SU-DHL-6 (cell line): ENCODE measurements around the gene RBFOX2.
A peak's percentile ranks its signal among the peaks of the same experiment; 100 is the strongest.

ENCODE experiments used
- H2AFZ ChIP-seq: fragments of 200-600 bp; sonication (generic); 2 replicates; pipeline ENCODE4 v1.6.1; 2014; ENCODE audit warnings: low read depth, mild to moderate bottlenecking, moderate library complexity, mixed read lengths, antibody characterized with exemption, low read length; ENCODE audit not compliant: severe bottlenecking
- H3F3A ChIP-seq: fragments of 200-600 bp; shearing (Covaris generic); 2 replicates; pipeline ENCODE4 v1.6.0; 2016; ENCODE audit warnings: antibody characterized with exemption, mild to moderate bottlenecking; ENCODE audit not compliant: insufficient read depth
- H3K27ac ChIP-seq: fragments of 200-600 bp; sonication (generic); 2 replicates; pipeline ENCODE4 v1.5.1; 2016; ENCODE audit warnings: low read depth, mild to moderate bottlenecking, low read length, moderate library complexity, mixed read lengths
- H3K27me3 ChIP-seq: fragments of 200-600 bp; sonication (generic), shearing (Covaris generic); 2 replicates; pipeline ENCODE4 v1.6.0; 2014; ENCODE audit warnings: mild to moderate bottlenecking, low read length
- H3K36me3 ChIP-seq: fragments of 200-600 bp; sonication (generic); 2 replicates; pipeline ENCODE4 v1.6.1; 2014; ENCODE audit warnings: mild to moderate bottlenecking, low read length, mixed read lengths
- H3K4me2 ChIP-seq: fragments of 300-600, 200-600 bp; shearing (Covaris generic), sonication (generic); 2 replicates; pipeline ENCODE4 v1.6.0; 2014; ENCODE audit warnings: low read length, low read depth, mild to moderate bottlenecking; ENCODE audit not compliant: poor library complexity, severe bottlenecking
- H3K4me3 ChIP-seq: fragments of 200-600 bp; sonication (generic); 2 replicates; pipeline ENCODE4 v1.5.1; 2014; ENCODE audit warnings: antibody characterized with exemption, low read length, mild to moderate bottlenecking, mixed read lengths; ENCODE audit not compliant: insufficient read depth, poor library complexity, severe bottlenecking
- H3K79me2 ChIP-seq: fragments of 200-600 bp; sonication (generic); 2 replicates; pipeline ENCODE4 v1.6.1; 2014; ENCODE audit warnings: mild to moderate bottlenecking, low read length, moderate library complexity; ENCODE audit not compliant: insufficient read depth
- H3K9ac ChIP-seq: fragments of 200-600 bp; sonication (generic); 2 replicates; pipeline ENCODE4 v1.7.0; 2014; ENCODE audit warnings: mild to moderate bottlenecking, low read length
- H3K9me2 ChIP-seq: fragments of 200-600 bp; sonication (generic); replicated peaks from 2 replicates; pipeline ENCODE4 v1.6.1; 2014; ENCODE audit warnings: low read length; ENCODE audit not compliant: insufficient read depth
- H3K9me3 ChIP-seq: fragments of 200-600 bp; sonication (generic); 2 replicates; pipeline ENCODE4 v1.6.1; 2014; ENCODE audit warnings: low read length, mixed read lengths; ENCODE audit not compliant: insufficient read depth
- H4K20me1 ChIP-seq: fragments of 200-600 bp; sonication (generic); 2 replicates; pipeline ENCODE4 v1.6.1; 2014; ENCODE audit warnings: low read depth, mild to moderate bottlenecking, antibody characterized with exemption, low read length, moderate library complexity, mixed read lengths
- EZH2phosphoT487 ChIP-seq: fragments of 200-600 bp; sonication (generic), shearing (Covaris generic); conservative IDR thresholded peaks from 2 replicates; pipeline ENCODE4 v1.6.1; 2018; ENCODE audit warnings: mild to moderate bottlenecking, antibody characterized with exemption, low read length, moderate library complexity, mixed read lengths
- TF ChIP-seq, protein P1 (sequence below): fragments of 200-600 bp; sonication (generic); IDR thresholded peaks from one replicate; pipeline ENCODE4 v1.5.1; 2017; ENCODE audit warnings: antibody characterized with exemption, mild to moderate bottlenecking, low read length, moderate library complexity; ENCODE audit not compliant: insufficient read depth, poor library complexity, severe bottlenecking

Gene RBFOX2, protein sequence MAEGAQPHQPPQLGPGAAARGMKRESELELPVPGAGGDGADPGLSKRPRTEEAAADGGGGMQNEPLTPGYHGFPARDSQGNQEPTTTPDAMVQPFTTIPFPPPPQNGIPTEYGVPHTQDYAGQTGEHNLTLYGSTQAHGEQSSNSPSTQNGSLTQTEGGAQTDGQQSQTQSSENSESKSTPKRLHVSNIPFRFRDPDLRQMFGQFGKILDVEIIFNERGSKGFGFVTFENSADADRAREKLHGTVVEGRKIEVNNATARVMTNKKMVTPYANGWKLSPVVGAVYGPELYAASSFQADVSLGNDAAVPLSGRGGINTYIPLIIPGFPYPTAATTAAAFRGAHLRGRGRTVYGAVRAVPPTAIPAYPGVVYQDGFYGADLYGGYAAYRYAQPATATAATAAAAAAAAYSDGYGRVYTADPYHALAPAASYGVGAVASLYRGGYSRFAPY

DNA sequence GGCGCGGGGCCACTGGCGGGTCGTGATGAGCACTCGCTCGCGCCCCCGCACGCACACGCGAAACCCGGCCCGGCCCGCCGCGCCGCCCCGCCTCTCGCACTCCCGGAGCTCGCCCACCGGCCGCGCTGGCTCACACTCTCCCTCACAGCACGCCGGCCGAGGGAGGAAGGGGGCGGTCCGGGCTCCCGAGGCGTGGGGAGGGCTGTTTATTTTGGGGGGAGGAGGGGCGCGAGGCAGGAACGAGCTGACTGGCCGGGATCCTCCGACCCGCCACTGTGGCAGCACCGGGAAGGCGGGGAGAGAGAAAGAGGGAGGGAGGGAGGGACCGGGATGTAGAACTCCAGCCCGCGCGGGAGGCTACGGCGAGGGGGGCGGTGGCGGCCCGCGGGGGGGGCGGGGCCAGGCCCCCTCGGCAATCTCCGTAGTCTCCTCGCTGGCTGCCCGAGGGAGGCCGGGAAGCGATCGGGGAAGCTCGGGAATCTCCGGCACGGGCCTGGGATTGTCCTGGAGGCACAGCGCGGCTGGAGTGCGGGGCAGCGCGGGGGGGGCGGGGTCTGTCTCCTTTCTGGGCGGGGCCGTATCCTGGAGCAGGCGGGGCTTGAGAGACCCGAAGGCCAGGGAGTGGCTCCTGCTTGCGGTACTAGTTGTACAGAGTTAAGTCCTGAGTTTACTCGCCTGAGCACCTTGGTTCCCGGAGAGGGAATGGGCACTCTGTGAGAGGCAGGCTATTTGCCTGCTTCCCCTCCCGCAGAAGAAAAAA is at the start of gene RBFOX2:
TSS of gene RBFOX2 (minus strand) at position 179 of the 760 bp plus-strand sequence. CDS start 399 bp downstream, outside the sequence.
- H3K9ac ChIP-seq: peak within 1 kb of the TSS; percentile 59

DNA sequence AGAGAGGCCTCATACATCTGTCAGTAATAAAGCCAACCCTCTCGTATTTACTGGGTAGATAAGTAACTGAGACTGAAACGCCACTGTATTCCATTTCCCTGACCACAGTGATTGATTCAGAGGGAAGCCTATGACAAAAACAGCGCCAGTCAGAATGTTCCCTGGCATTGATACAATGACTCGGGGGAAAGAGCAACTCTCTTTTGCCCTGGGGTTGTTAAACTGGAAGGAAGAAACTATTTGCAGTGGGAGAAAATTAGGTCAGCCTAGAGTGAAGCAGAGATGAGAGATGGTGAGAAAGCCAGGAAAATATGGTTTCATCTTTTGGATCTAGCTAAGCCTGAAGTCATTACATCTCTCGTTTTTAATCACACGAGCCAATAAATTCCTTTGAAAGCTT is 48.6 kb upstream of the RBFOX2 start:
- Histone ChIP-seq H3F3A (no peaks in the 10 kb centered on the region), H3K36me3 (no peaks in the 10 kb centered on the region), H3K27ac (no peak overlapping the region), H3K9ac (no peak overlapping the region), H3K9me2 (no peaks in the 10 kb centered on the region), H3K4me2 (no peak overlapping the region), H3K4me3 (no peak overlapping the region), H2AFZ (no peak overlapping the region), H3K9me3 (no peaks in the 10 kb centered on the region), H3K27me3 (no peaks in the 10 kb centered on the region), H3K79me2 (no peaks in the 10 kb centered on the region), H4K20me1 (no peaks in the 10 kb centered on the region)
- no peak for TF ChIP-seq EZH2phosphoT487

More for the DNA sequence above, at the start of gene RBFOX2:
- H3K9me3 ChIP-seq: no peaks in the 10 kb centered on the region
- H3K36me3 ChIP-seq: no peaks in the 10 kb centered on the region
- peak within 1 kb of the TSS; percentile 68 for H3K4me2 ChIP-seq
- H4K20me1 ChIP-seq: no peaks in the 10 kb centered on the region
- H2AFZ ChIP-seq: peak within 1 kb of the TSS; percentile 55
- H3K79me2 ChIP-seq: no peaks in the 10 kb centered on the region
- H3K27me3 ChIP-seq: no peaks in the 10 kb centered on the region
- H3K27ac ChIP-seq: no peak within 1 kb of the TSS
- H3F3A ChIP-seq: peaks cover 11% of the 10 kb centered on the region
- H3K9me2 ChIP-seq: no peaks in the 10 kb centered on the region
- peak within 1 kb of the TSS; percentile 68 for H3K4me3 ChIP-seq
- TF ChIP-seq, protein P1, sequence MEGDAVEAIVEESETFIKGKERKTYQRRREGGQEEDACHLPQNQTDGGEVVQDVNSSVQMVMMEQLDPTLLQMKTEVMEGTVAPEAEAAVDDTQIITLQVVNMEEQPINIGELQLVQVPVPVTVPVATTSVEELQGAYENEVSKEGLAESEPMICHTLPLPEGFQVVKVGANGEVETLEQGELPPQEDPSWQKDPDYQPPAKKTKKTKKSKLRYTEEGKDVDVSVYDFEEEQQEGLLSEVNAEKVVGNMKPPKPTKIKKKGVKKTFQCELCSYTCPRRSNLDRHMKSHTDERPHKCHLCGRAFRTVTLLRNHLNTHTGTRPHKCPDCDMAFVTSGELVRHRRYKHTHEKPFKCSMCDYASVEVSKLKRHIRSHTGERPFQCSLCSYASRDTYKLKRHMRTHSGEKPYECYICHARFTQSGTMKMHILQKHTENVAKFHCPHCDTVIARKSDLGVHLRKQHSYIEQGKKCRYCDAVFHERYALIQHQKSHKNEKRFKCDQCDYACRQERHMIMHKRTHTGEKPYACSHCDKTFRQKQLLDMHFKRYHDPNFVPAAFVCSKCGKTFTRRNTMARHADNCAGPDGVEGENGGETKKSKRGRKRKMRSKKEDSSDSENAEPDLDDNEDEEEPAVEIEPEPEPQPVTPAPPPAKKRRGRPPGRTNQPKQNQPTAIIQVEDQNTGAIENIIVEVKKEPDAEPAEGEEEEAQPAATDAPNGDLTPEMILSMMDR: no peak
- no peak for TF ChIP-seq EZH2phosphoT487

DNA sequence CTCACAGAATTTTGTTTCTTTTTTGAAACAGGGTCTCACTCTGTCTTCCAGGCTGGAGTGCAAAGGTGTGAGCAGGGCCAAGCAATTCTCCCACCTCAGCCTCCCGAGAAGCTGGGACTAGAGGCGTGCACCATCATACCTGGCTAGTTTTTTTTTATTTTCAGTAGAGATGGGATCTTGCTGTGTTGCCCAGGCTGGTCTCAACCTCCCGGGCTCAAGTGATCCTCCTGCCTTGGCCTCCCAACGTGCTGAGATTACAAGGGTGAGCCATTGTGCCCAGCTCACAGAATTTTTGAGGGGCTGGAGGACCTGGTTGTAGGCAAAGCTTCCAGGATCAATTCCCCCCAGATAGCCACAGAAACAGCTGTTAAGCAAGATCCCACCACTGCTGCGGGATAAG is 47.1 kb upstream of the RBFOX2 start:
- Histone ChIP-seq H3K9me2 (no peaks in the 10 kb centered on the region), H3K79me2 (no peaks in the 10 kb centered on the region), H3K4me3 (no peak overlapping the region), H3K4me2 (no peak overlapping the region), H3K36me3 (no peaks in the 10 kb centered on the region), H3K9ac (no peak overlapping the region), H4K20me1 (no peaks in the 10 kb centered on the region), H3K27me3 (no peaks in the 10 kb centered on the region), H3K9me3 (no peaks in the 10 kb centered on the region), H3F3A (no peaks in the 10 kb centered on the region), H3K27ac (no peak overlapping the region), H2AFZ (no peak overlapping the region)
- TF ChIP-seq, protein P1: no peak
- TF ChIP-seq EZH2phosphoT487: no peak

DNA sequence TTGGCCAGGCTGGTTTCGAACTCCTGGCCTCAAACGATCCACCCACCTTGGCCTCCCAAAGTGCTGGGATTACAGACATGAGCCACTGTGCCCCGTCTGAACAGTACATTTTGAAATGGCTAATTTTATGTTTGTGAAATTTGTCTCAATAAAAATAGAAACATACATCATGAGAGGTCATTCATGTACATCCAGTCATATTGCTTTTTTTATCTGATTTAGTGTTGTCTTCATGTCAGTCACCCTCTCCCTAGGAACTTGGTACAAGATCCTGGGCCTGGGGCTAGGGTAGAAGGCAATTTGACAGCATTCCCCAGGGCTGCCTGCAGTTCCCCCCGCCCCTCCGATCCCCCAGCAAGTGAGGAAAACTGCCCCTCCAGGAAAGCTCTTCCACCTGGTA is 46.6 kb upstream of the RBFOX2 start:
- H3K36me3 ChIP-seq: no peaks in the 10 kb centered on the region
- H2AFZ ChIP-seq: no peak overlapping the region
- H3K9me2 ChIP-seq: no peaks in the 10 kb centered on the region
- no peak for TF ChIP-seq EZH2phosphoT487
- TF ChIP-seq, protein P1: no peak
- H3K9me3 ChIP-seq: no peaks in the 10 kb centered on the region
- H3K4me3 ChIP-seq: no peak overlapping the region
- H3K9ac ChIP-seq: no peak overlapping the region
- no peaks in the 10 kb centered on the region for H3K27me3 ChIP-seq
- no peaks in the 10 kb centered on the region for H3F3A ChIP-seq
- no peak overlapping the region for H3K4me2 ChIP-seq
- no peak overlapping the region for H3K27ac ChIP-seq
- no peaks in the 10 kb centered on the region for H4K20me1 ChIP-seq
- H3K79me2 ChIP-seq: no peaks in the 10 kb centered on the region
